Measurements from ENCODE around the gene OR5K2. TPM values are rescaled to one million over a fixed set of nuclear protein-coding genes. Genes with fewer than 3 reads are reported as not detected.

Gene OR5K2
- polyA plus RNA-seq, 1 of the 3 experiments (the other 2 are of a cell fraction): not detected

DNA sequence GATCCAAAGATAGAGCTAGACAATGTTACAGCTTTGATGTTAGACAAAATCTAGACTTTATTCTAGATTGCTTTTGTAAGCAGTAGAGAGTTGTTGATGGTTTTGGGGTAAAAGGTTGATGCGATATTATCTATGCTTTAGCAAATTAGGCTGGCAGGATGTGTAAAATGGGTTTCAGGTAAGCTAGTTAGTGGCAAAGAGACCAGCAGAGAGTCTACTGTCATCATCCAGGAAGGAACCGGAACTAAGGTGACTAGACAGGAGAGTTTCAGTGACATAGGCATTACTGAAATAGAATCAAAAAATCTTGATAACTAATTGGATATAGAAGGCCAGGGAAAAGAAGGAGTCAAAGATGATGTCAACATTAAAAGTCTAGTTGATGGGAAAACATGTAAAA lies 11.1 kb downstream of the OR5K2 start:
- Histone ChIP-seq H3K27ac (ENCODE audit: low read depth in 2 of 2, low read length in 1 of 2) (no peak overlapping the region), H3K9ac (no peak overlapping the region), H3F3A (replicated peaks; ENCODE audit: insufficient read depth) (no peaks in the 10 kb centered on the region), H3K4me2 (no peak overlapping the region), H3K4me3 (ENCODE audit: low read depth in 2 of 2, low read length in 1 of 2) (no peak overlapping the region), H3K27me3 (ENCODE audit: insufficient read depth) (no peaks in the 10 kb centered on the region), H3K4me1 (ENCODE audit: control insufficient read depth in 1 of 2, insufficient read depth in 2 of 2, low read depth in 1 of 2, low read length in 1 of 2) (no peaks in the 10 kb centered on the region; a peak in 1 of 4 replicates), H3K36me3 (replicated peaks in 1 of 2; ENCODE audit: control insufficient read depth in 1 of 2, insufficient read depth in 2 of 2, low read length in 1 of 2) (peaks cover 0 to 4% of the 10 kb centered on the region in 2 experiments), H3K79me2 (ENCODE audit: insufficient read depth) (no peaks in the 10 kb centered on the region), H3K9me3 (no peaks in the 10 kb centered on the region), H3K9me2 (no peaks in the 10 kb centered on the region), H2AFZ (ENCODE audit: low read depth) (no peak overlapping the region), H4K20me1 (ENCODE audit: insufficient read depth) (no peaks in the 10 kb centered on the region)
- CTCF ChIA-PET: no interaction called here
- no peak for DNase-seq
- POLR2A ChIA-PET: no interaction called here
- WGBS (ENCODE audit: low lambda C conversion rate): 90% methylated on average over 2 of the region's 2 CpGs
- TF ChIP-seq TEAD4 (IDR thresholded peaks at IDR 0.05; ENCODE audit: borderline replicate concordance, insufficient read depth) (no peak), PBX3 (IDR thresholded peaks at IDR 0.05) (no peak), YY1 (IDR thresholded peaks at IDR 0.05; ENCODE audit: low read depth) (no peak), IRF3 (IDR thresholded peaks at IDR 0.05; ENCODE audit: low read depth, low read length) (no peak), USF2 (IDR thresholded peaks at IDR 0.05; ENCODE audit: borderline replicate concordance, low read depth, low read length) (no peak), MAX (IDR thresholded peaks at IDR 0.05; ENCODE audit: low read depth) (no peak)

DNA sequence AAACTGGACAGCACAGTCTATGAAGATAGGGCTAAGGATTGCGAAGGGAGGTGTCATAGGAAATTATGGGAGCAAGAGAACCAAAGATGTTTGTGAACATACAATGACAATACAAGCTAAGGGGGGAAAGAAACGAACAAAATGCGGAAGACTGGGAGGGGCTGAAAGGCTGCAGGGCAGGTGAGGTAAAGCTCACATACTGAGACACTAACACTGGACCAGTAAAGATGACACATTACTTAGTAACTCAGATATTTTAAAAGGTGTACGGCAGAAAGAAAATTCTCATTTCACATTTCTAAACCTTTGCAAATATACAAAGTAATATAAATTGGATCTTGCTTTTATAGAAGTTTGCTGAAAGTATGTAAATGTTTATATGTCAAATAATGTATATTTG lies 15.1 kb downstream of the OR5K2 start:
- DNase-seq: no peak
- CTCF ChIA-PET: no interaction called here
- Histone ChIP-seq H3K9me2 (no peaks in the 10 kb centered on the region), H3K4me2 (no peak overlapping the region), H3K4me3 (ENCODE audit: low read depth in 2 of 2, low read length in 1 of 2) (no peak overlapping the region), H4K20me1 (ENCODE audit: insufficient read depth) (no peaks in the 10 kb centered on the region), H3K4me1 (ENCODE audit: control insufficient read depth in 1 of 2, insufficient read depth in 2 of 2, low read depth in 1 of 2, low read length in 1 of 2) (no peaks in the 10 kb centered on the region), H3K36me3 (replicated peaks in 1 of 2; ENCODE audit: control insufficient read depth in 1 of 2, insufficient read depth in 2 of 2, low read length in 1 of 2) (peaks cover 28 to 33% of the 10 kb centered on the region in 2 experiments), H3K27ac (ENCODE audit: low read depth in 2 of 2, low read length in 1 of 2) (no peak overlapping the region), H3K27me3 (ENCODE audit: insufficient read depth) (no peaks in the 10 kb centered on the region), H3F3A (replicated peaks; ENCODE audit: insufficient read depth) (peaks cover 4% of the 10 kb centered on the region), H3K9ac (no peak overlapping the region), H2AFZ (ENCODE audit: low read depth) (no peak overlapping the region), H3K79me2 (ENCODE audit: insufficient read depth) (no peaks in the 10 kb centered on the region), H3K9me3 (no peaks in the 10 kb centered on the region)
- TF ChIP-seq, protein P1, sequence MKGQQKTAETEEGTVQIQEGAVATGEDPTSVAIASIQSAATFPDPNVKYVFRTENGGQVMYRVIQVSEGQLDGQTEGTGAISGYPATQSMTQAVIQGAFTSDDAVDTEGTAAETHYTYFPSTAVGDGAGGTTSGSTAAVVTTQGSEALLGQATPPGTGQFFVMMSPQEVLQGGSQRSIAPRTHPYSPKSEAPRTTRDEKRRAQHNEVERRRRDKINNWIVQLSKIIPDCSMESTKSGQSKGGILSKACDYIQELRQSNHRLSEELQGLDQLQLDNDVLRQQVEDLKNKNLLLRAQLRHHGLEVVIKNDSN (IDR thresholded peaks at IDR 0.05; ENCODE audit: borderline replicate concordance, low read depth): no peak
- TF ChIP-seq GATA2 (CRISPR knock-in tag; IDR thresholded peaks at IDR 0.05) (no peak), MXI1 (IDR thresholded peaks at IDR 0.05; ENCODE audit: low read depth, low read length) (no peak), RAD21 (IDR thresholded peaks at IDR 0.05; ENCODE audit: low read length) (no peak), RCOR1 (IDR thresholded peaks at IDR 0.05; ENCODE audit: low read length) (no peak), SMC3 (IDR thresholded peaks at IDR 0.05; ENCODE audit: low read depth, low read length) (no peak), REST (IDR thresholded peaks at IDR 0.05; ENCODE audit: low read depth, low read length) (no peak)
- POLR2A ChIA-PET: no interaction called here
- WGBS (ENCODE audit: low lambda C conversion rate): 87% methylated on average over 4 of the region's 4 CpGs

Measured in SK-N-SH (cell line).